Mucosa of descending colon (tissue), 3 donors: ENCODE measurements around the gene NPIPA1. TPM values are rescaled to one million over a fixed set of nuclear protein-coding genes. Genes with fewer than 3 reads are reported as not detected.

Source experiments
- microRNA-seq: library from miRNA; unstranded; fragments of <30 nt; microRNA quantifications from one replicate; pipeline ENCODE4, GENCODE V29; 2019
- total RNA-seq, 3 donors: library from RNA; stranded (reverse); fragmentation: NEBNext Ultra II Directional in 2 of 3; extraction: Animal tissue kit (Norgen Biotek cat#: 25700) in 2 of 3; gene quantifications; one replicate each; pipeline versions ENCODE4 v1.2.1 to v1.2.4, GENCODE V29; 2021 to 2023
- donor health status: DM: no; HTN: no; CAD: no; lungs with moderate emphysema.
- donor health status: DM: no; HTN: no; CAD: no.
- donor health status: DM: no; HTN: yes; CAD: no.

Gene NPIPA1
- total RNA-seq, 3 donors from 2014 or later: 61.6 to 149 (median 96.3) TPM

Small RNA genes within 50 kb of the gene (microRNA-seq; reads per million reads assigned to microRNA genes)
- not detected for gene MIR3180-1
- not detected for gene MIR3670-1
- not detected for gene MIR6511A1
- gene MIR6770-1: not detected

Other genes with a start within 250 kb of the NPIPA1 start
- gene PLA2G10, start 243.1 kb upstream of the NPIPA1 start, total RNA-seq: 10 to 100 TPM; 20.9 to 53.1 (median 48.6) TPM
- 1 to 10 TPM in 2 of 3 donors, not detected in 1; 1.1 to 3.4 TPM for gene NPIPA3, start 234.0 kb upstream of the NPIPA1 start, total RNA-seq
- 1 to 10 TPM; 3.9 to 8.8 (median 4.9) TPM for gene NPIPA2, start 194.9 kb upstream of the NPIPA1 start, total RNA-seq
- gene NOMO1, start 103.7 kb upstream of the NPIPA1 start, total RNA-seq: 10 to 100 TPM; 78.4 to 93.1 (median 82.5) TPM
- 100 to 1,000 TPM; 161 to 258 (median 233) TPM for gene PDXDC1, start 37.6 kb downstream of the NPIPA1 start, total RNA-seq
- 10 to 100 TPM; 28.0 to 45.3 (median 39.8) TPM for gene NTAN1, start 118.6 kb downstream of the NPIPA1 start, total RNA-seq
- 10 to 100 TPM; 20.2 to 32.0 (median 27.7) TPM for gene RRN3, start 156.8 kb downstream of the NPIPA1 start, total RNA-seq